Non-pigmented ciliary epithelial cell (primary cell): ENCODE data around the gene ERC2.
A peak's percentile ranks its signal among the peaks of the same experiment; 100 is the strongest.

Source experiments
- DNase-seq: peaks from one replicate; pipeline ENCODE4 v3.0.0-alpha.2; 2010; ENCODE audit warnings: low read depth

Gene ERC2

GRCh38 chr3:56366641-56367162 lies 101.6 kb downstream of the ERC2 start:
- peak; percentile 63 for DNase-seq

GRCh38 chr3:56365905-56366640 lies 102.2 kb downstream of the ERC2 start:
- no peak for DNase-seq

GRCh38 chr3:56364665-56365064 lies 103.6 kb downstream of the ERC2 start:
- DNase-seq = no peak

- no peak for DNase-seq
Observed at GRCh38 chr3:56363720-56364119, 104.5 kb downstream of the ERC2 start.

GRCh38 chr3:56361731-56362130 lies 106.5 kb downstream of the ERC2 start:
- no peak for DNase-seq

- peak; percentile 23 for DNase-seq
Observed at GRCh38 chr3:56357266-56357665, 111.0 kb downstream of the ERC2 start.

- DNase-seq = no peak
Observed at GRCh38 chr3:56356808-56357207, 111.5 kb downstream of the ERC2 start.

GRCh38 chr3:56355570-56356185 lies 112.6 kb downstream of the ERC2 start:
- DNase-seq = peak; percentile 15

GRCh38 chr3:56351537-56351936 lies 116.7 kb downstream of the ERC2 start:
- DNase-seq = no peak

- no peak for DNase-seq
Observed at GRCh38 chr3:56347219-56347871, 120.9 kb downstream of the ERC2 start.

GRCh38 chr3:56342475-56342874 lies 125.8 kb downstream of the ERC2 start:
- DNase-seq = no peak

GRCh38 chr3:56339671-56340070 lies 128.6 kb downstream of the ERC2 start:
- DNase-seq = no peak

GRCh38 chr3:56339244-56339643 lies 129.0 kb downstream of the ERC2 start:
- no peak for DNase-seq

GRCh38 chr3:56336023-56336422 lies 132.2 kb downstream of the ERC2 start:
- DNase-seq = no peak

GRCh38 chr3:56324473-56324872 lies 143.8 kb downstream of the ERC2 start:
- no peak for DNase-seq

GRCh38 chr3:56323986-56324420 lies 144.3 kb downstream of the ERC2 start:
- peak; percentile 82 for DNase-seq

- no peak for DNase-seq
Observed at GRCh38 chr3:56322862-56323261, 145.4 kb downstream of the ERC2 start.

- DNase-seq = no peak
Observed at GRCh38 chr3:56321892-56322291, 146.4 kb downstream of the ERC2 start.

- DNase-seq = no peak
Observed at GRCh38 chr3:56321383-56321782, 146.9 kb downstream of the ERC2 start.

GRCh38 chr3:56320883-56321282 lies 147.4 kb downstream of the ERC2 start:
- DNase-seq = no peak

- no peak for DNase-seq
Observed at GRCh38 chr3:56318891-56319290, 149.4 kb downstream of the ERC2 start.

- DNase-seq = no peak
Observed at GRCh38 chr3:56316944-56317343, 151.3 kb downstream of the ERC2 start.

GRCh38 chr3:56314842-56315241 lies 153.4 kb downstream of the ERC2 start:
- DNase-seq = peak; percentile 73
